GM18502 (cell line): ENCODE data around the gene PDLIM5.

ENCODE experiments used
- ATAC-seq: cut with Tn5 transposase; IDR thresholded peaks from one replicate; pipeline ENCODE4 v1.9.1; 2021; ENCODE audit warnings: mild to moderate bottlenecking; ENCODE audit not compliant: unreplicated experiment, poor library complexity

PDLIM5 gene

GRCh38 chr4:94426783-94427182 is 25.0 kb upstream of the PDLIM5 start:
- no peak for ATAC-seq

- ATAC-seq = no peak
These were observed 22.9 kb upstream of the PDLIM5 start for GRCh38 chr4:94428884-94429283.

- no peak for ATAC-seq
These were observed 21.3 kb upstream of the PDLIM5 start for GRCh38 chr4:94430406-94430805.

DNA sequence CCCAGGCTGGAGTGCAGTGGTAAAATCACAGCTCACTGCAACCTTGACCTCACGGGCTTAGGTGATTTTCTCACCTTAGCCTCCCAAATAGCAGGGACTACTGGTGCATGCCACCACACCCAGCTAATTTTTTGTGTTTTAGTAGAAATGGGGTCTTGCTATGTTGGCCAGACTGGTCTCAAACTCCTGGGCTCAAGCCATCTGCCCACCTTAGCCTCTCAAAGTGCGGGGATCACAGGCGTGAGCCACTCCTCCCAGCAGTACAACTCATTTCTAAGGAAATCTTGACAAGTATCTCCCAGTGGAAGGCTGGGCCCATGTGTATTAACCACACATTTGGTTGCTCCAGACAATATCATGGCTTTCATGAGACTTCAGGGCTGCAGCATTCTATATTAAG is 20.4 kb upstream of the PDLIM5 start:
- ATAC-seq = no peak

GRCh38 chr4:94434505-94434904 is 17.2 kb upstream of the PDLIM5 start:
- no peak for ATAC-seq

GRCh38 chr4:94435874-94436273 is 15.9 kb upstream of the PDLIM5 start:
- no peak for ATAC-seq

- ATAC-seq = no peak
These were observed 15.2 kb upstream of the PDLIM5 start for GRCh38 chr4:94436512-94436911.

- no peak for ATAC-seq
These were observed 12.1 kb upstream of the PDLIM5 start for GRCh38 chr4:94439606-94440005.

DNA sequence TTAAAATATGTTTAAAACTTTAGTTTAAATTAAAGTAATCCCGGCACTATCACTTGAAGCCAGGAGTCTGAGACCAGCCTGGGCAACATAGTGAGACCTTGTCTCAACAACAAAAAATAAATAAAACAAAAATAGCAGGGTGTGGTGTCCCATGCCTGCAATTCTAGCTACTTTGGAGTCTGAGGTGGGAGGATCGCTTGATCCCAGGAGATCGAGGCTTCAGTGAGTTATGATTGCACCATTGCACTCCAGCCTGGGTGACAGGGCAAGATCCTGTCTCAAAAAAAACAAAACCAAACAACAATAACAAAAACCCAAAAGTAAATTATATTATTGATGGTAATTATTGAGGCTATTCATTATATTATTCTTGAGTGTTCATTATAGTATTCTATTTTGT is 9.9 kb upstream of the PDLIM5 start:
- no peak for ATAC-seq

DNA sequence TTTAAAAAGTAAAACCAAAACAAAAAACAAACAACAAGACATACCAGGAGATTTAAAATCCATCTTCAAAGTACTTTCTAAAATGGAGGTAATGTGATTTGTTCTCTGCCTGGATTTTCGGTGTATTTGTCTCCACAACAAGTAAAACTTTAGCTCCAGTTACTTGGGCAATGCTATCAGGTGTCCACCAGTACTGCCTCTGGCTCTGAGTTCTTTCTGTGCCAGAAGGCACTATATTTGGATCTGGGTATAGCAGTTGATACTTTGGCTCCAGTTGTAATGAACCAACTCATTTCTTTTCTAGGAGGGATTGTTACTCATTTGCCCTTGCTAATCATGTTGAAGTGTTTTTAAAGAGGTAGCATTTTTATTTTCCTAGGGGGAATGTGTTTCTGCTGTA is 9.5 kb upstream of the PDLIM5 start:
- ATAC-seq = no peak

DNA sequence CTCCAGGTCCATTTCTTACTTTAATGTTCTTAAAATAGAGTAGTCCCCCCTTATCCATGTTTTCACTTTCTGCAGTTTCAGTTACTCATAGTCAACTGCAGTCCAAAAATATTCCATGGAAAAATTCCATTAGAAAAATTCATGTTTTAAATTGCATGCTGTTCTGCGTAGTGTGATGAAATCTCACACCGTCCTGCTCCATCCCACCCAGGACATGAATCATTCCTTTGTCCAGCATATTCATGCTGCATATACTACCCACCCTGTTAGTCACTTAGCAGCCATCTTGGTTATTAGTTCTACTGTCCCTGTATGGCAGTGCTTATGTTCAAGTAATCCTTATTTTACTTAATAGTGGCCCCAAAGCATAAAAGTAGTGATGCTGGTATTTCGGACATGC is 5.4 kb upstream of the PDLIM5 start:
- ATAC-seq = no peak

DNA sequence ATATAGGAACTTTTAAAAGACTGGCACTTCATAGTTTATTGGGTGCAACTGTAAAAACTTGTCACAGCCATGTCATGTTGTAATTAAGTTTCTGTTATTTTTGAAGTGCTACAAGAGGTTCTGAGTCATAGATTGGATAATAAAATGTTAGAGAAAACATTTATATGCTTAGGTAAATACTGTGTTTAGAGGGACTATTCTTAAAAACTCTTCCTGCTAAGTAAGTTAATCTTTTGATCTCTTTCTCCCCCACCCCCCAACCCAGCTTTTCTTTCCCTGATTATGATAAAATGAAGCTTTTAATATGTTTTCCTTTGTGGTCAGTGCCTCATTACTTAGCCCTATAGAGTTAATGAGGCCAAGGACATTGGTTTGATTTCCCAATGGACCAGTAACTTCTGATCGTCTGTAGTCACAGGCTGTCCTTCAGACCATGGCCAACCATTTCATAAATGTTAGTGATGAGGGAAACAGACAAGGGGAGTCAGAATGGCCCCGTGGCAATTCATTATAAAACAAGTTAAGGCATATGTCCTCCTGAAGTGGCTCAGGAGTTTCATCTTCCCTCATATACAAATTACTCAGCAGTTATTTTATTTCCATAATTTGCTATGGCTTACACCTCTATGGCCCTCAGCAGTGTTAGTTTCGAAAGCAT is 3.9 kb upstream of the PDLIM5 start:
- no peak for ATAC-seq

- no peak for ATAC-seq
These were observed 2.8 kb upstream of the PDLIM5 start for GRCh38 chr4:94448815-94449375.

DNA sequence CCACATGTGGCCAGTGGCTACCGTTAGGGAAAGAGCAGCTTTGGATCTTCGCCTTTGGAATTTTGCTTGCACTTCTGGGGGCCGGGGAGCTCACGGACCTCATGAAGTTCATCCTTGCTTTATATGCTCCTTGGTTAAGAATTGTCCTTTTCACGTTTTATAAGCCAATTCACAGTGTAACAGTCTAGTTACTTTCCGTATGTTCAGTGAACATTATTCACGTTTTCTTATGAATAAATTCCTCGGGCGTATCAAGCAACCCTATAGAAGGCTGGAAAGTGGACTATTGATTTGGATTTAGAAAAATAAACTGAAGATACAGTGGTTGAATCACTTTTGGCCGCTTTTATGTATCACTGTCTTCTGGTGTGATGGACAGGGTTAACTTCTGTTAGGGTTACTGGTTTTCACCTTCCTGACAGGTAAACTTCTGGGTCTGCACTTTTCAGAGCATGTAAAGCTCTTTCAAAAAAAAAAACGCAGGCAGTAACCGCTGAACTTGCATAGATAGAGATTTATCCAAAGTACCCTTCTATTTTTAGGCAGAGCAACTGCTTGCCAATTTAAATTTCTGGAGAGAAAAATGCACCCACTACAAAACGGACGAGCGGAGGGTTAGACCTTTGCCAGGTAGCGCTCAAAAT is 569 bp upstream of the PDLIM5 start:
- no peak for ATAC-seq

DNA sequence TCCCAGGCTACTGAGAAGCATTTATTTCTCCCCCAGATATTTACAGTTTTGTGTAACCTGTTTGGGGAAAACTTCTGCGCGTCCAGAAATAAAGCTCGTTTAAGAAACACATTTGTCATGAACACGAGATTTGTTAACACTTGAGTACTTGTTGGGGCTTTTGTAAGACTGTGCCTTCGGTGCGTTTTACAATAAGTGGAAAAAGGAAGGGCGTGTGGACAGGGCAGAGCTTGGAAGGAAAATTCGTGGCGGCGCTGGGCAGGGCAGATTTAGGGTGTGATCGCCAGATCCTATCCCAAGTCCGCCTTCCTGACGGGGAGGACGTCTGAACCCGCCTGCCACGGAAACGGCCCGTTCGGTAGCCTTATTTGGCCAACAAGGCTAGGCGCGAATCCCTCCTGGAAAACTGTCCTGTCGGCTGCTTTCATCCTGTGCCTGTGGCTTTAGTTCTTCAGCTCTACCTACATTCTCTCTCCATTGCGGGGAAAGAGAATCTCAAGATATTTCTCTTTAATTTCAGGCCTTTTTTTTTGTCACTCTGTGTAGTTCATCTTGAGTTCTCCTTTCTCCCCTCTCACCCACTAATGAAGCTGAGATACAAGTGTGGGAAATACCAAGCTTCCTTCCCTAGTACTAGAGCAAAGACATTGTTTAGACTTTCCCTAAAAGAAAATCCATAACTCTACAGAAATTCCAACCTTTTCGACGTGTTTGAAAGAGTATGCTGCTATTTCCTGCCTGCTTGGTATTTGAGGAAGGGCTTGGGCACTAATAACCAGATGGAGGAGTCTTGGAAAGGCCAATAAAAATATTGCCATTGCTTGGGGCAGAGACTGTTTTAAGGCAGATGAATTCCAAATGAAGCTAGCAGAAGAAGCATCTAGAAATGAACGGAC is 982 bp downstream of the PDLIM5 start:
- ATAC-seq = peak; percentile 20

GRCh38 chr4:94453391-94453963 is 1.7 kb downstream of the PDLIM5 start:
- ATAC-seq = no peak

DNA sequence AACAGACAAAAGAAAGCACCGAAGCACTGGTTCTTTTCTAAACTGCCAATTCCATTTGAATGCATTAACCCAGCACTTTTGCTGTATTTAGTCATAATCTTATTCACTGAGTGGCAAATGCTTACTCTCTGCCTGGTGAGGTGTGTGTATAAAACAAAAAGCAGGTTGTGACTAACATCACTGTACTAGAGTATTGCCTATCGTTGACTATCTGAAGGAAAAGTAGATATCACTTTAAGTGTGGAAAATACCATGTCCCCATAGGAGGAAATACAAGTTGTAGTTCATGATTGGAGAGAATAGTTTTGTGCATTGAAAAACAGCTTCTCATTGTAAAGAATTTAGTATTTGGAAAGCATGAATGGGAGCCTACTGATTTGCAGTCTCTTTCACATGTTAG is 2.7 kb downstream of the PDLIM5 start:
- ATAC-seq = no peak

- ATAC-seq = no peak
These were observed 3.3 kb downstream of the PDLIM5 start for GRCh38 chr4:94455081-94455480.

DNA sequence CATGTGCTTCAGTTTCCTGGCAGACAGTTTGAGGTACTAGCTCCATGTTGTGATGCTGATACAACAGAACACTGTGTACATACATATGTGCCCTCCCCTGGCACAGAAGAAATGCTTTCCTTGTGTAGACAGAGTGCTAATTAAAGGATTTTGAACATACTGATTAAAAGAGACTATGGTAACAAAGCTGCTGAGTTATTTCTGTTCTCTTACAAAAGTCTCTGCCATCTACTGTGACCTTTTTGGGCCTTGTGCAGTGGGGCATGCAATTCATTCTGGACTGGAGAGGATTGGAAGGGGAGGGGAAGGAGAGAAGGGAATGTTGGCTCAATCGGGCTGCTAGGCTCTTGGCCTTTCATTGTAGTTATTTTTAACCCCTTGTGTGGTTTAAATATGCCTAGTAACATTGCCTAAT is 6.0 kb downstream of the PDLIM5 start:
- no peak for ATAC-seq

- no peak for ATAC-seq
These were observed 6.9 kb downstream of the PDLIM5 start for GRCh38 chr4:94458682-94459081.
